Endothelial cell of umbilical vein (primary cell): Measurements from ENCODE around the gene PRKCB. TPM values are rescaled to one million over a fixed set of nuclear protein-coding genes. Genes with fewer than 3 reads are reported as not detected.

Experiments used
- BruUV-seq: library from RNA; stranded (reverse); fragments of 400-500 nt; replicated peaks from 2 replicates; lab custom pipeline; 2021; lab: Mats Ljungman, UMichigan
- CTCF ChIA-PET: fragments of 300-600, 350-600 bp; sonication (Branson Sonifier 250); formaldehyde crosslinking; loops from one replicate; lab custom pipeline; 2021; ENCODE audit warnings: antibody characterized with exemption, inconsistent platforms; lab: Charles Lee
- POLR2A ChIA-PET: fragments of 300-600, 350-600 bp; sonication (Branson Sonifier 250); formaldehyde crosslinking; loops from one replicate; lab custom pipeline; 2021; ENCODE audit warnings: antibody characterized with exemption, inconsistent platforms; lab: Charles Lee
- DNase-seq: peaks from one replicate; pipeline ENCODE4 v3.0.0-alpha.2; 2011; ENCODE audit warnings: low read depth, low spot score
- FAIRE-seq: peaks from 2 replicates; lab custom pipeline; 2011; peaks lifted over from hg19 to GRCh38; lab: Jason Lieb, UNC
- H2AFZ ChIP-seq: 2 replicates; pipeline ENCODE4 v1.6.0; 2012; ENCODE audit warnings: low read depth, low read length, control low read depth, inconsistent platforms
- H3K27ac ChIP-seq: 2 replicates; pipeline ENCODE4 v1.5.1; 2011; ENCODE audit warnings: low read depth, mild to moderate bottlenecking, control low read depth, low read length, moderate library complexity; ENCODE audit not compliant: insufficient read depth
- H3K27me3 ChIP-seq, 2 experiments: 2 replicates each; pipeline versions ENCODE4 v1.6.0 to v1.6.1; 2011; ENCODE audit warnings: low read length in 2 of 2, mixed read lengths in 1 of 2; ENCODE audit not compliant: control insufficient read depth in 2 of 2, insufficient read depth in 2 of 2
- H3K36me3 ChIP-seq, 2 experiments: 2 replicates in 1 of 2; 3 replicates in 1 of 2; pipeline ENCODE4 v1.5.1; 2011; ENCODE audit warnings: low read length in 2 of 2, mild to moderate bottlenecking in 1 of 2, moderate library complexity in 1 of 2; ENCODE audit not compliant: control insufficient read depth in 2 of 2, insufficient read depth in 2 of 2; ENCODE audit errors: extremely low read depth in 1 of 2
- H3K4me1 ChIP-seq: 3 replicates; pipeline ENCODE4 v1.5.1; 2011; ENCODE audit warnings: mild to moderate bottlenecking, low read length; ENCODE audit not compliant: control insufficient read depth, insufficient read depth; ENCODE audit errors: extremely low read depth
- H3K4me2 ChIP-seq: 2 replicates; pipeline ENCODE4 v1.6.1; 2011; ENCODE audit warnings: low read length, control low read depth, mixed read lengths; ENCODE audit not compliant: insufficient read depth
- H3K4me3 ChIP-seq, 3 experiments: fragments of 200-600 bp in 1 of 3; sonication (generic), shearing (Covaris generic) in 1 of 3; replicated peaks in 1 of 3; 2 replicates each; pipeline ENCODE4 v1.5.1; 2011 to 2016; ENCODE audit warnings: control low read depth in 3 of 3, low read length in 3 of 3, mild to moderate bottlenecking in 2 of 3, inconsistent platforms in 1 of 3, low read depth in 1 of 3, moderate library complexity in 1 of 3; ENCODE audit not compliant: insufficient read depth in 1 of 3
- H3K79me2 ChIP-seq: 2 replicates; pipeline ENCODE4 v1.6.0; 2012; ENCODE audit warnings: low read length, inconsistent platforms; ENCODE audit not compliant: control insufficient read depth, insufficient read depth
- H3K9ac ChIP-seq: replicated peaks from 2 replicates; pipeline ENCODE3; 2011; ENCODE audit warnings: low read length, control low read depth; ENCODE audit not compliant: insufficient read depth; ENCODE audit errors: extremely low read depth
- H3K9me1 ChIP-seq: replicated peaks from 3 replicates; pipeline ENCODE4 v1.6.0; 2011; ENCODE audit warnings: mild to moderate bottlenecking, low read length; ENCODE audit not compliant: control insufficient read depth, insufficient read depth; ENCODE audit errors: extremely low read depth
- H3K9me3 ChIP-seq: replicated peaks from 2 replicates; pipeline ENCODE4 v1.5.1; 2012; ENCODE audit warnings: low read length, inconsistent platforms; ENCODE audit not compliant: control insufficient read depth, insufficient read depth
- H4K20me1 ChIP-seq: replicated peaks from 2 replicates; pipeline ENCODE3; 2011; ENCODE audit warnings: mild to moderate bottlenecking, low read length; ENCODE audit not compliant: control insufficient read depth, insufficient read depth; ENCODE audit errors: extremely low read depth
- EZH2 ChIP-seq: IDR thresholded peaks from 2 replicates; pipeline ENCODE4 v1.6.1; 2012; ENCODE audit warnings: borderline replicate concordance, low read depth, mild to moderate bottlenecking, moderate library complexity, low read length, inconsistent platforms; ENCODE audit not compliant: severe bottlenecking
- FOS ChIP-seq: IDR thresholded peaks from 2 replicates; pipeline ENCODE4 v1.6.1; 2011; ENCODE audit warnings: mild to moderate bottlenecking, low read length, moderate library complexity, borderline replicate concordance; ENCODE audit not compliant: insufficient read depth
- GATA2 ChIP-seq: IDR thresholded peaks from 2 replicates; pipeline ENCODE4 v1.7.0; 2011; ENCODE audit warnings: low read depth, mild to moderate bottlenecking, moderate library complexity, mixed read lengths, low read length; ENCODE audit not compliant: insufficient read length, insufficient read depth
- JUN ChIP-seq: IDR thresholded peaks from 2 replicates; pipeline ENCODE4 v1.6.1; 2011; ENCODE audit warnings: borderline replicate concordance, low read depth; ENCODE audit not compliant: insufficient read length, insufficient read depth
- MAX ChIP-seq: IDR thresholded peaks from 2 replicates; pipeline ENCODE4 v1.6.1; 2011; ENCODE audit not compliant: insufficient read depth, insufficient read length
- MYC ChIP-seq: IDR thresholded peaks from one replicate; pipeline ENCODE4 v1.6.1; 2011; ENCODE audit warnings: mild to moderate bottlenecking, low read depth, low read length
- POLR2A ChIP-seq: IDR thresholded peaks from 2 replicates; pipeline ENCODE4 v1.6.1; 2012; ENCODE audit warnings: low read depth, mild to moderate bottlenecking, control low read depth, low read length
- POLR2AphosphoS5 ChIP-seq: IDR thresholded peaks from 2 replicates; pipeline ENCODE4 v1.6.1; 2012; ENCODE audit warnings: low read depth, mild to moderate bottlenecking, control low read depth, low read length, moderate library complexity; ENCODE audit not compliant: insufficient read depth
- dilution Hi-C: fragments of 300-500 bp; cut with MboI; formaldehyde crosslinking; loops from one replicate; pipeline ENCODE4 v1.15.0; 2019; ENCODE audit warnings: low sequenced_read_pairs; ENCODE audit not compliant: extremely low pct_ligation_motif_present
- intact Hi-C: fragments of 100-400 bp; cut with micrococcal nuclease; formaldehyde crosslinking; loops from one replicate; pipeline ENCODE4 v1.10.0; 2022
- microRNA-seq: library from miRNA; unstranded; fragments of <30 nt; microRNA quantifications from one replicate; pipeline ENCODE4 v1.2.0, GENCODE V29; 2021; ENCODE audit warnings: borderline number of aligned reads, borderline replicate concordance
- polyA plus RNA-seq, 4 experiments: library from polyadenylated mRNA; depleted of rRNA in 3 of 4; stranded (reverse) in 3 of 4; unstranded in 1 of 4; fragments of >200 nt; gene quantifications; 2 replicates each; pipeline versions ENCODE4 v1.2.1 to v1.2.3, GENCODE V29; 2011 to 2012; ENCODE audit warnings: missing spikeins in 1 of 4
- small RNA-seq: library from RNA; depleted of rRNA; stranded (forward); fragments of <200 nt; gene quantifications from one replicate; pipeline ENCODE3, GENCODE V24; 2012; ENCODE audit warnings: low replicate concordance, low read depth; ENCODE audit not compliant: insufficient read depth, insufficient read length
- total RNA-seq: library from RNA; stranded (reverse); gene quantifications from 2 replicates; pipeline ENCODE4 v1.2.3, GENCODE V29; 2021
- TF ChIP-seq, protein P1 (sequence below), 2 donors: IDR thresholded peaks; 1 replicate in 1 of 2; 2 replicates in 1 of 2; pipeline ENCODE4 v1.5.1; 2011; ENCODE audit warnings: low read length in 2 of 2, mild to moderate bottlenecking in 2 of 2, moderate library complexity in 2 of 2, control low read depth in 1 of 2, inconsistent platforms in 1 of 2, low read depth in 1 of 2; ENCODE audit not compliant: insufficient read depth in 1 of 2; ENCODE audit errors: extremely low read depth in 1 of 2

PRKCB gene
- total and polyA plus RNA-seq, 2 donors (not counting 3 experiments of a cell fraction or from before 2014, with no cell fraction given) = 0.01 TPM; not detected in 1

- H3K9ac ChIP-seq = no peak overlapping the region
- BruUV-seq = no TSS peak
- no peaks in the 10 kb centered on the region for H3K27me3 ChIP-seq
- no peak overlapping the region for H3K4me2 ChIP-seq
- H3K4me3 ChIP-seq = no peak overlapping the region
- no peaks in the 10 kb centered on the region for H3K9me3 ChIP-seq
- POLR2A ChIA-PET = no interaction called here
- H4K20me1 ChIP-seq = no peaks in the 10 kb centered on the region
- no peaks in the 10 kb centered on the region for H3K36me3 ChIP-seq
- no peaks in the 10 kb centered on the region for H3K9me1 ChIP-seq
- FAIRE-seq (no peak), DNase-seq (no peak)
- TF ChIP-seq MAX (no peak), GATA2 (no peak), POLR2AphosphoS5 (no peak), MYC (no peak), JUN (no peak), FOS (no peak), POLR2A (no peak), EZH2 (no peak)
- TF ChIP-seq, protein P1, sequence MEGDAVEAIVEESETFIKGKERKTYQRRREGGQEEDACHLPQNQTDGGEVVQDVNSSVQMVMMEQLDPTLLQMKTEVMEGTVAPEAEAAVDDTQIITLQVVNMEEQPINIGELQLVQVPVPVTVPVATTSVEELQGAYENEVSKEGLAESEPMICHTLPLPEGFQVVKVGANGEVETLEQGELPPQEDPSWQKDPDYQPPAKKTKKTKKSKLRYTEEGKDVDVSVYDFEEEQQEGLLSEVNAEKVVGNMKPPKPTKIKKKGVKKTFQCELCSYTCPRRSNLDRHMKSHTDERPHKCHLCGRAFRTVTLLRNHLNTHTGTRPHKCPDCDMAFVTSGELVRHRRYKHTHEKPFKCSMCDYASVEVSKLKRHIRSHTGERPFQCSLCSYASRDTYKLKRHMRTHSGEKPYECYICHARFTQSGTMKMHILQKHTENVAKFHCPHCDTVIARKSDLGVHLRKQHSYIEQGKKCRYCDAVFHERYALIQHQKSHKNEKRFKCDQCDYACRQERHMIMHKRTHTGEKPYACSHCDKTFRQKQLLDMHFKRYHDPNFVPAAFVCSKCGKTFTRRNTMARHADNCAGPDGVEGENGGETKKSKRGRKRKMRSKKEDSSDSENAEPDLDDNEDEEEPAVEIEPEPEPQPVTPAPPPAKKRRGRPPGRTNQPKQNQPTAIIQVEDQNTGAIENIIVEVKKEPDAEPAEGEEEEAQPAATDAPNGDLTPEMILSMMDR (IDR thresholded peaks at IDR 0.05; ENCODE audit: extremely low read depth in 1 of 2, insufficient read depth in 1 of 2, low read depth in 1 of 2, low read length in 2 of 2) = no peak
- no peak overlapping the region for H2AFZ ChIP-seq
- dilution Hi-C loops (no loop called here), intact Hi-C loops (no loop called here)
- CTCF ChIA-PET = interaction anchor here (1.6 kb wide), 1 partner anchor 192 kb away, joined by 3 read pairs; no protein-coding TSS in a partner anchor
- no peak overlapping the region for H3K27ac ChIP-seq
- H3K4me1 ChIP-seq = no peaks in the 10 kb centered on the region
- H3K79me2 ChIP-seq = no peaks in the 10 kb centered on the region
Measured at GRCh38 chr16:24262816-24263215, 427.0 kb downstream of the PRKCB start.

Small RNAs within 50 kb of the gene (microRNA-seq; reads per million reads assigned to microRNA genes)
- gene MIR1273H = not detected

Small RNAs within 50 kb of the gene (small RNA-seq; reads per million reads assigned to genes)
- not detected for gene MIR1273H

Other genes starting within 250 kb of the PRKCB start
- gene NDUFAB1, start 239.7 kb upstream of the PRKCB start, total RNA-seq = 109 and 112 TPM in 2 replicates
- 212 and 228 TPM in 2 replicates for gene NDUFAB1, start 239.7 kb upstream of the PRKCB start, polyA plus RNA-seq
- 11.8 and 15.6 TPM in 2 replicates for gene PALB2, start 194.7 kb upstream of the PRKCB start, total RNA-seq
- 4.1 and 5.1 TPM in 2 replicates for gene PALB2, start 194.7 kb upstream of the PRKCB start, polyA plus RNA-seq
- gene DCTN5, start 194.5 kb upstream of the PRKCB start, total RNA-seq = 80.8 and 83.5 TPM in 2 replicates
- gene DCTN5, start 194.5 kb upstream of the PRKCB start, polyA plus RNA-seq = 39.6 and 51.6 TPM in 2 replicates
- 100 and 109 TPM in 2 replicates for gene PLK1, start 157.1 kb upstream of the PRKCB start, total RNA-seq
- gene PLK1, start 157.1 kb upstream of the PRKCB start, polyA plus RNA-seq = 94.9 and 111 TPM in 2 replicates
- not detected in 2 replicates for gene ERN2, start 122.8 kb upstream of the PRKCB start, total RNA-seq
- gene ERN2, start 122.8 kb upstream of the PRKCB start, polyA plus RNA-seq = 0.15 TPM in 1 of 2 replicates, not detected in the other
- not detected in 2 replicates for gene CHP2, start 81.0 kb upstream of the PRKCB start, total RNA-seq
- not detected in 2 replicates for gene CHP2, start 81.0 kb upstream of the PRKCB start, polyA plus RNA-seq